HG02870 (cell line): ENCODE results near the gene PRKCA.

Experiments used
- ATAC-seq: cut with Tn5 transposase; IDR thresholded peaks from one replicate; pipeline ENCODE4 v1.9.1; 2021; ENCODE audit warnings: mild to moderate bottlenecking, moderate library complexity; ENCODE audit not compliant: unreplicated experiment

The PRKCA gene

GRCh38 chr17:66508896-66509844, 206.8 kb downstream of the PRKCA start:
- no peak for ATAC-seq

DNA sequence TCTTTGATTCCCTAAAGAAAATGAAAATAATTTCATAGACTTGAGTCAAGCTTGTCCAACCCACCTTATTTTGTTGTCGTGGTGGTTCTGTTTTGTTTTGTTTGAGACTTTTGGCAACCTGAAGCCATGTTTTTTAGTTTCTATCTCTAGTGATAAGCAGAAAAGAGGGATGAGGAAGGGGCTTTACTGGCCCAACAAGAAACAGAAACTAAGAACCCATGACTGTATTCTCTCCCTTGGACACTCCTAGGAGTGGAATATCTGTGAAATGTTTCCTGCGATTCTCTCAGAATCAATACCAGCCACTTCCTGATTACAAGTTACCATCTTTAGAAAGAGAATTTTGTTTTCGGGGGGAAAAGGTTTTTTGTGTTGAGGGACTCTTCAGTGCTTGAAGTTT, 207.5 kb downstream of the PRKCA start:
- ATAC-seq, result no peak

DNA sequence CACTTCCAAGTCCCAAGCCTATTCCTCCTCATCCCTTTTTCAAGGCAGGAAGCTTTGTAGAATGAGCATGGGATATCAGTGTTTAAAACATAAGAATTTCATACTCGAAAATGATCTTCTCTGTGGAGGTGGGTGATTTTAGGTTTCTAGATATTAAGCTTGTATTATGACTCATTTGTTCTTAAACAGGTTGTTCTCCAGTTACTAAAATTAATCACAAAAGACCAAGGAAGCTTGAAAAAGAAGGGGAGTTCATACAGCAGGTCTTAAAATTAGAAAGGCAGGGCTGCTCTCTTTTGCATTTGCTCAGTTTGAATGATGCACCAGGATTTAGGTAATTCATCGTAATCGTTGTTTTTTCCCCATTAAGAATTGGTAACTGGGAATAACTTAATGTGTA, 208.7 kb downstream of the PRKCA start:
- no peak for ATAC-seq

DNA sequence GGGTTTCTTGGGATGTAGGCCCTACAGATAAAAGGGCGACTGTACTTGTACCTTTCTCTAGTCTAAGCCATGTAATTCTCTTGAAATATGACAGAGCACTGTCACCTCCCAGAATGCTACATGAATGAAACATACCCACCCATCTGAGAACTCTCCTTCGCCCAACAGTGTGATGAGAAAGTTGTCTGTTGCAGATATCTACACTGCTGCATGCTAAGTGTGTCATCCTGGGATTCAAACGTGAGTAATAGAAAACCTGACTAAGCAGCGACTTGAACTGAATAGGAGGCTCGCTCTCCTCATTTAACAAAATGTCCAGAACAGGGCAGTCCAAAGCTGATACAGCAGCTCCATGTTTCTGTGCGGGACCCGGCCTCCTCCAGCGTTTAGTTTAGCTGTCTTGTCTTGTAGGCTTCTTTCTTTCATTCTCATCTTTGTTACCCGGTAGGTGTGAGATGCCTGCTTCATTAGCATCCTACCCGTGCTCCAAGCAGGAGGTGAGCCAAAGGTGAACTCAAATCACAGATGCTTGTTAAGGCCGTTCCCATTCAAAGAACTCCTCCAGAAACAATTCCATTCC, 211.9 kb downstream of the PRKCA start:
- ATAC-seq, result no peak

- ATAC-seq, result no peak
These were observed 213.6 kb downstream of the PRKCA start for GRCh38 chr17:66515974-66516373.

GRCh38 chr17:66517336-66518009, 215.1 kb downstream of the PRKCA start:
- no peak for ATAC-seq

DNA sequence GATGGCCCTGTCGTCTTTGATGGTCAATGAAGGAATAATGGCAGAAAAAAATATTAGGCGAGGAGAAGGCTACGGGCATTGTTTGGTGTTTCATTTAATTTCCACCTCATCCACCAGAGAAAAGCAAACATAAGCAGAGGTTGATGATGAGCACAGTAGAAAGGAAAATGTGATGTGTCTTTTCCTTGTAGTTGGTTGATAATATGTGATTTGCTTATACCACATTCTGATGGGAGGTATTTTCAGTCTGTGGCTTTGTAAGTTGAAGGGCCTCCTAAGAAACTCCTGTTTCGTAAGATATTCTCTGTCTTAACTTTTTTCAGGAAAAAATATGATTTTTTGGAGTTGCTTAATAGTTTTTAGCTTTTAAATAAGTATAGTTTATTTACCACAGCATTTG, 215.7 kb downstream of the PRKCA start:
- no peak for ATAC-seq

GRCh38 chr17:66518677-66519076, 216.3 kb downstream of the PRKCA start:
- no peak for ATAC-seq

DNA sequence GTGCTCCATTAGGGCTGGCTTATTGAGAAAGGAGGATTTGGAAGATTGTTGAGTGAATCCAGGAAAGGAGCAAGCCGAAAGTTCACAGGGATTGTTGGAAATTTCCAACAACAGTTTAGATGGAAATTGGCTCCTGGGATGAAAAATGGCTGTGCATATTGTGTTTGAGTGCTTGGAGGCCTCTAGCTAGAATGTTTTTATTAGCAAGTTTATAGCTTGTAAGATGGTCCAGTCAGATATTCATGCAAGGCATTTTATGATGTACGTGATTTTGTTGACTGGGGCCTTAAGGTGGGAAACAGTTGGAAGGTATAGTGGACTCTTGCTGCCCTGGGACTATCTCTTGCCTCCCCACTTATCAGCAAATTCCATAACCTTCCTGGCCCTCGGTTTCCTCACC, 216.7 kb downstream of the PRKCA start:
- ATAC-seq, result no peak

GRCh38 chr17:66520999-66521398, 218.6 kb downstream of the PRKCA start:
- ATAC-seq, result no peak

GRCh38 chr17:66522591-66523272, 220.3 kb downstream of the PRKCA start:
- ATAC-seq, result no peak

GRCh38 chr17:66523378-66524200, 221.2 kb downstream of the PRKCA start:
- no peak for ATAC-seq

- ATAC-seq, result no peak
These were observed 222.5 kb downstream of the PRKCA start for GRCh38 chr17:66524877-66525276.

GRCh38 chr17:66525338-66525737, 222.9 kb downstream of the PRKCA start:
- ATAC-seq, result no peak

DNA sequence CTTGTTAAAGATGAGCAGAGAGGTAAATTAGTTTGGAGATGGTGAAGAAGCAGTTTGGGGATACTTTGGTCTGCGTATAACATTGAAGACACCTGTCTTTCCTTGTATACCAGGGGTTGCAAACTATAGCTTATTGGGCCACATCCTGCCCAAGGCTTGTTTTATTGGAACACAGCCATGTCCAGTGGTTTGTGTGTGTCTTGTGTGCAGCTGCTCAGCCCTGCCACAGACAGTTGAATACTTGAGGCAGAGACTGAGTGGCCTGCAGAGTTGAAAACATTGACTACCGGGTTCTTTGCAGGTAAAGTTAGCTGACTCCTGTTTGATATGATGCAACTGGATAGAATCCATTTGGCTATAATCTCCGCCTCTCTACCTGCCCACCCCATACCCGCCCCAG, 224.4 kb downstream of the PRKCA start:
- no peak for ATAC-seq

DNA sequence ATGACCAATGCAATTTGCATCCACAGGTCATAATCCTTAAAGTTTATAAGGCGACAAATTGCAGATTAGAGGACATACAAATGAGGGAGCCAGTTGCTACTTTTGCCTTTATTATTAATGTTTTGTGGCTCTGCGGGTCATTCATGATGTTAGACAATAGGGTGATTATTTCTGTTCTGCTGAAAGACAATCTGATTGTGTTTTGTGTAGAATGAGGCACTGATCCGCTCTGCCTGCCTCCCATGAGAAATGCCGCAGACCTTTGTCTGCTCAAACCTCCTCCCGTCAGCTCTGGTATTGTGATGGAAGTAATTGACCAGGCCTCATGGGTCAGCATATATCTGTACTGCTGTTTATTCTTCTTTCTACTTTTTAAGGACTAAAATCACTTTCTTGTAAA, 224.9 kb downstream of the PRKCA start:
- ATAC-seq, result no peak

GRCh38 chr17:66531851-66532295, 229.5 kb downstream of the PRKCA start:
- ATAC-seq, result no peak

DNA sequence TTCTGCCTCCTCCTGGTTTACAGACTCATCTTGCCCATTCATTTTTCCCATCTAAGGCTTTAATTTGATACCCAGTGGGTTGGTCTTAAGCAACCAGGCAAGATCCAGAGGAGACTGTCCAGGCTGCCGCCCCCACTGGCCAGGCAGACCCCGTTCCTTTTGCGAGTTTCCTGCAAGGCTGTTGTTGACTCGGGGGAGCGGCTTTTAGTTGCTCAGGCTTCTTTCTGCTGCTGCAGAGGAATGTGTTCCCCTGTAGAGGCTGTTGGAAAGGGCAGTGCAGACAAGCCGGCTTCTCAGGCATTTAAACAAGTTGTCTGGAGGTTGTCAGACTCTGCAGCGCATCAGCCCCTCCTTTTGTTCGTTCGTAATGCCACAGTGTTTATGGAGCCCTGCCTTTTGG, 231.2 kb downstream of the PRKCA start:
- no peak for ATAC-seq

DNA sequence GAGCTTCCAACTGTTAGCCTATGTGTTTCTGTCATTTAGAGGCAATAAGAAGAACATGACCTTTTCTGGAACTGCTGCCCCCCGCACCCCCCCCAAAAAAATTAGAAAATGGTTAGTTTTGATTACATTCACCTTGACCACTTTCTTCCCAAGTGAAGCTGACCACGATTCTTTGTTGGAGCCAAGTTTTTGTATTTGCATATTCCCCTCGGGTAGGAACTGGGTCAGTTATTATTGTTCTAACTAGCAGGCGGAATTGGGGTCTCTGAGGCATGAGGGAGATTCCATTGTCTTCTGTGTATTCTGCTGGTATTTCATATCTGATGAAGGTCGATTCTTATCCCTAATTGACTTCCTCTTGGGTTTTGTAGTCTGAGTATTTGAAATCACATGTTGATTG, 231.6 kb downstream of the PRKCA start:
- ATAC-seq, result no peak

GRCh38 chr17:66535611-66536010, 233.2 kb downstream of the PRKCA start:
- no peak for ATAC-seq
